ENCODE data around the gene PRSS57. TPM values are rescaled to one million over a fixed set of nuclear protein-coding genes. Genes with fewer than 3 reads are reported as not detected.

PRSS57 gene
- total RNA-seq, 1 experiment from 2014 or later, result not detected

DNA sequence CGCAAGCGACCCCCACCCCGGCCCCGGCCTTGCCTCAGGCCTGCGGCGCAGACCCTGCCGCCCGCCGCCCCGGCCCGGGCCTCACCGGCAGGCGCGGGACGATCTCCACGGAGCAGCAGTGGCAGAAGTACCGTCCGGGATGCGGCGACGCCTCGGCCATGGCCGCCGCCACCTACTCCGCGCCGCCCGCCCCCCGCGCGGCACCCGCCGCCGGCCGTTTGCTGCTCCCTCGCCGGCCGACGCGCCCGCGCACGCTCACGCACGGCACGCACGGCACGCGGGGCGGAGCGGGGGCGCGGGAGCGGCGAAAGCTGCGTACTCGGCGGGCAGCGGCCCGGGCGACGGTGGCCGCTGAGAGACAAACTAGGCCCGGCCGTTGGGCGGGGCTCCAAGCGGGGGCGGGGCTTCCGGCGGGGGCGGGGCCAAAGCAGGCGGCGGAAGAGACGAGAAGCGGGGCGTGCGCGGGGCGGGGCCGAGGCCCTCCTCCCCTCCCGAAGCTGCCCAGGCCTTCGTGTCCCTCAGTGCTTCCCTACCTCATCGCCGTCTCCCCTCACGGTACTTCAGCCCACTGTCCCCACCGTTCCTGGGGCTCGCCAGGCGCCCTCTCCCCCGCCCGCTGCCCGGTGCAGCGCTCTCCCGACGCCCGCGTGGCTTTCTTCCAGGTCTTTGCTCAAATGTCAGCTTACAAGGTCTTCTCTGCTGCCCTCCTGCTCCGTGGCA lies 32.1 kb downstream of the PRSS57 start, which contains the start of gene RNF126:
Gene RNF126 (minus strand): TSS at position 253 of the 720 bp plus-strand sequence. CDS start 93 bp downstream, at position 160.
- DNase-seq (ENCODE audit: low read depth, low spot score), result peak; percentile 87
- in situ Hi-C loops (cut with HindIII; ENCODE audit: low pct_unique_long_range_greater_than_20kb, low sequenced_read_pairs), result no loop called here

DNA sequence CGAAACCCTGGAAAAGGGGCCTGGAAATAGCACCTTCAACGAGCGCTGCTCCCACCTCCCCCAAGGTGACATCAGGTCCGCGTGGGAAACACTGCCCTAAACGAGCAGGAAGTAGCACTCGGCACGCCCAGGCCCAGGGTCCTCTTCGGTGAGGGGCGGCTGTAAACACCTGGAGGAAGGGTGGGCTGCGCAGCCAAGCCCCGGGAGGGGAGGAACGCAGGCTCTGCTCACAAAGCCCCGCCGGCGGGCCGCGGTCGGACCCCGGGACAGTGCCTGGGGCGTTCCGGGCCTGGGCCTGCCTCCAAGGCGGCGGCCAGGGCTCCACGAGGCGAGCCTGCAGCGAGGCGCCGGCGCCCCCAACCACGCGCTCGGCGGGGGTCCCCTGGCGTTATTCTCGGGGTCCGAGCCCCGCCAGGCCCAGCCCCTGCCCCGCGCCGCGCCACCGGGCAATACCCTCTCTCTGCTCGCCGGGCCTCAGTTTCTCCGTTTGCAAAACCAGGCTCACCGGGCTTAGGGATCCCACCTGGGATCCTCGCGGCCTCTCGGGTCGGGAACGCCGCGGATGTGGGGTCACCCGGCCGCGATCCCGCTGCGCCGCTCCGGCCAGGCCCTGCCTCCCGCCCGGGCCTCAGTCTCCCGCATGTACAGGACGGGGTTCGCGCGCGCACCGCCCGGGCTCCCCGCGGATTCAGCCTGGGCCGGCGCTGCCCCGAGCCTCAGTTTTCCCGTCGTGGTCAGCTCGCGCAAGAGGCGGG lies 32.9 kb downstream of the PRSS57 start:
- in situ Hi-C loops (cut with HindIII; ENCODE audit: low pct_unique_long_range_greater_than_20kb, low sequenced_read_pairs), result no loop called here
- peak; percentile 35 for DNase-seq (ENCODE audit: low read depth, low spot score)

DNA sequence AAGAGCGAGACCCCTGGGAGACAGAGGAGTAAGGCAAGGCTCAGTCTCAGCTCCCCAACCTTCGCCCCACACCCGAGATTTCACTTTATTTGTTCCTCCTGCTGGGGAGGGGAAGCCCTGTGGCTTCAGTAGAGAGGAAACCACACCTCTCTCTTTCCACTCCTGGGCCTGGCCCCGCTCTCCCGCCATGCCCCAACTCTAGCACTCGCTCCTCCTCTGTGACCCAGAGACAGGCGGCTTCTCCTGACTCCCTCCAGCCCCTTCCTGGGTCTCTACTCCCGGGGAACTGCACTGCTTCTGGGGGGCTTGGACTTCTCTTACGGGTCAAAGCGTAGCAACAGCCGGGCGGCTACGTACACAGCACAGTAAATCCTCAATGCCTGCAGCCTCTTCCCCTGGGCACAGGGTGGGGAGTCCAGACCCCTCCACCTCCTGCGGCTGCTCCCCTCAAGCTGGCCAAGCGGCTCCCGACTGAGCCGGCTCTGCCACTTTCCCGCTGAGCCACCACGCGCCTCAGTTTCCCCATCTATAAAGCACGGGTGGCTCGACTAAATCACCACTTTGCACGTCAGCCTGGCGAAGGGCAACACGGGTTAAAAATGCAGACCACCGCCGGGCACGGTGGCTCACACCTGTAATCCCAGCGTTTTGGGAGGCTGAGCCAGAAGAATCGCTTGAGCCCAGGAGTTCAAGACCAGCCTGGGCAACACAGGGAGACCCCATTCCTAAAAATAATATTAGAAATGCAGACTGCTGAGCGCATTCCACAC lies 33.6 kb downstream of the PRSS57 start:
- no peak for DNase-seq (ENCODE audit: low read depth, low spot score)
- in situ Hi-C loops (cut with HindIII; ENCODE audit: low pct_unique_long_range_greater_than_20kb, low sequenced_read_pairs), result no loop called here

DNA sequence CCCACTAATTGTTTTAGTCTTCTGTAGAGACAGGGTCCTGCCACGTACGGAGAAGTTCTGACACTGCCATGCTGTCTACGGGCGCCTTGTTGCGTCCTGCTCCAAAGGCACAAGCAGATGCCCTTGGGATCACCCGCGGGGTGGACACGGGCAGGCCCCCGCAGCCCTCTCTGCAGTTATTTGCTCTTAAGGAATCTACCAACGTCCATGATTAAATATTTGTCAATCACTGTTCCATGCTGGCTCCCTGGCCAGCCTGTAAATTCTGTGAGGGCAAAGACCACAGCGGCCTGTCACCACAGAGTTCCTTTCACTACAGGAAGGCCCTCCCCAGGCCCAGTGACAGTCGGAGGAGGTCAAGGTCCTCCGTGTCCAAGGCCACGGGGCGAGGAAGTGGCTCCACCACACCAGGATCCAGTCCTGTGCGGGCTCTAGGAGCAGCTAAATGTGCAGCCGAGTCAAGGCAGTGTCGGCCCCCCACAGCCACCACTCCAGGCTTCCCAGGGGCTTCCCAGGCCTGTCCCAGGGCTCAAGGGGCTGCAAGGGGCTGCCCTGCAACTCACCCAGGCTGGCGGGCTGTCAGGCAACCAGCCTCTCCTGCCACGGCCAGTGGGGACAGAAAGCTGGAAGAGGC lies 34.3 kb downstream of the PRSS57 start:
- DNase-seq (ENCODE audit: low read depth, low spot score), result no peak
- in situ Hi-C loops (cut with HindIII; ENCODE audit: low pct_unique_long_range_greater_than_20kb, low sequenced_read_pairs), result no loop called here

GRCh38 chr19:658916-659839 lies 36.1 kb downstream of the PRSS57 start:
- no peak for DNase-seq (ENCODE audit: low read depth, low spot score)
- in situ Hi-C loops (cut with HindIII; ENCODE audit: low pct_unique_long_range_greater_than_20kb, low sequenced_read_pairs), result no loop called here

DNA sequence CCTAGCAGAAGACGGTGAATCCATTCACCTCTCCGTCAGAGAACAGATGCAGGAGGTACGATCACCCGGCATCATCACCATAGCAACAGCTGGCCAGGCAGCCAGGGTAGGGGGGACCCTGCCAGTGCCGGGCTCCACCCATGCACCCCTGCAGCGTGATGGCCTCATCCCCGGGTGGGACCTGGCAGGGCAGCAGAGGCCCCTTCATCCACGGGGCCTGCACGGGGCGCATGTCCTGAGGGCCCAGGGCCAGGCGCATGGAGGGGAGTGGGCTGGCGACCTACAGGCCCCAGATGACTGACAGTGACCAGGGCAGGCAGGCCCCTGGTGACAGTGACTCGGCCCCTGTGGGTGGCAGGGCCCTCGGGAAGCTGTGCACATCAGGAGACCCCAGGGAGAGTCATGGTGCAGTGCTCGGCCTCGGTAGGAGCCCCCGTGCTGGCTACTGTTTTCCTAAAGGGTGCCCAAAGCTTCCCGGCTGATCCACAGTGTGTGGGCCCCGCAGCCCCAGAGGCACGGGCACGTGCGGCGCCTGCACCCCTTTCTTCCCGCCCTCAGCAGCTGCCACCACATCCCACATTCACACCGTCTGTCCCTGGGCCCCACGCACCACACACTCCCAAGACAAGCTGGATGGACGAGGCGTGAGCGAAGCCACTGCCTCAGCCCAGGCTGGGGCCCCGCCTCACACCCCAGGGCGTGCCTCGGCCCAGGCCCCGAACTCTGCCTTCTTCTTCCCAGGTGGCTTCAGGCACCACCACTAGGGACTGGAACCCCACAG lies 37.0 kb downstream of the PRSS57 start:
- in situ Hi-C loops (cut with HindIII; ENCODE audit: low pct_unique_long_range_greater_than_20kb, low sequenced_read_pairs), result no loop called here
- DNase-seq (ENCODE audit: low read depth, low spot score), result no peak

GRCh38 chr19:657611-658010 lies 37.6 kb downstream of the PRSS57 start:
- DNase-seq (ENCODE audit: low read depth, low spot score), result no peak
- in situ Hi-C loops (cut with HindIII; ENCODE audit: low pct_unique_long_range_greater_than_20kb, low sequenced_read_pairs), result no loop called here

GRCh38 chr19:656751-657559 lies 38.3 kb downstream of the PRSS57 start:
- no peak for DNase-seq (ENCODE audit: low read depth, low spot score)
- in situ Hi-C loops (cut with HindIII; ENCODE audit: low pct_unique_long_range_greater_than_20kb, low sequenced_read_pairs), result no loop called here

DNA sequence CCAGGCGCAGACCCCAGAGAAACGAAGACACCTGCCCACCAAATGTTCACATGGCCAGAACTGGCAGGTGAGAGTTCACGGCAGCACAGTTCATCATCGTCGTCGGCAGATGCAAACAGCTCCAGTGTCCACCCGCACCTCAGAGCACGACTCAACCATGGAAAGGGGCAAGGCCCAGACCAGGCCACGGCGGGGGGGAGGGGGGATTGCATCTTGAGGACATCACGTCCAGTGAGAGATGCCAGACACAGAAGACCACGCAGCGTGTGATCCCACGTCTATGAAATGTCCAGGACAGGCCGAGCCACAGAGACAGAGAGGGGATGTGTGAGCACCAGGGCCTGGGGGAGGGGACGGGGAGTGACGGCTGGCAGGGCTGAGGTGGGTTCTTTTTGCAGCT lies 39.6 kb downstream of the PRSS57 start:
- in situ Hi-C loops (cut with HindIII; ENCODE audit: low pct_unique_long_range_greater_than_20kb, low sequenced_read_pairs), result no loop called here
- no peak for DNase-seq (ENCODE audit: low read depth, low spot score)

DNA sequence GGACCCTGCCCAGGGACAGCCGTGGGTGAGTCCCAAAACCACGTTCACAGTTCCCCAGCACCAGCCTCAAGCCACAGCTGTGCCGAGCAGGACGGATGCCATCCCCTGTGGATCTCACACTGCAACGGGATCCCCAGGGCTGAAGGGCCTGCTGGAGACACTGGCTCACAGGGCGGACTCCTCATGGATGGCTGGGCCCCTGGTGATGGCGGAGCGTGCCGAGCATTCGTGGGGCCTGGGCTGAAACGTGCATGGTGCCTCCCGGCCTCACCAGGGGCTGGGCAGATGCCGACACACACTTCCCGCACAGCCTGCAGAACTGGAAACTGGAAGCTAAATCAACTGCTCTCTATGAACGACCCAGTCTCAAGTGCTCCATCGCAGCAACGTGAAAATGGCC lies 41.8 kb downstream of the PRSS57 start:
- no peak for DNase-seq (ENCODE audit: low read depth, low spot score)
- in situ Hi-C loops (cut with HindIII; ENCODE audit: low pct_unique_long_range_greater_than_20kb, low sequenced_read_pairs), result no loop called here

DNA sequence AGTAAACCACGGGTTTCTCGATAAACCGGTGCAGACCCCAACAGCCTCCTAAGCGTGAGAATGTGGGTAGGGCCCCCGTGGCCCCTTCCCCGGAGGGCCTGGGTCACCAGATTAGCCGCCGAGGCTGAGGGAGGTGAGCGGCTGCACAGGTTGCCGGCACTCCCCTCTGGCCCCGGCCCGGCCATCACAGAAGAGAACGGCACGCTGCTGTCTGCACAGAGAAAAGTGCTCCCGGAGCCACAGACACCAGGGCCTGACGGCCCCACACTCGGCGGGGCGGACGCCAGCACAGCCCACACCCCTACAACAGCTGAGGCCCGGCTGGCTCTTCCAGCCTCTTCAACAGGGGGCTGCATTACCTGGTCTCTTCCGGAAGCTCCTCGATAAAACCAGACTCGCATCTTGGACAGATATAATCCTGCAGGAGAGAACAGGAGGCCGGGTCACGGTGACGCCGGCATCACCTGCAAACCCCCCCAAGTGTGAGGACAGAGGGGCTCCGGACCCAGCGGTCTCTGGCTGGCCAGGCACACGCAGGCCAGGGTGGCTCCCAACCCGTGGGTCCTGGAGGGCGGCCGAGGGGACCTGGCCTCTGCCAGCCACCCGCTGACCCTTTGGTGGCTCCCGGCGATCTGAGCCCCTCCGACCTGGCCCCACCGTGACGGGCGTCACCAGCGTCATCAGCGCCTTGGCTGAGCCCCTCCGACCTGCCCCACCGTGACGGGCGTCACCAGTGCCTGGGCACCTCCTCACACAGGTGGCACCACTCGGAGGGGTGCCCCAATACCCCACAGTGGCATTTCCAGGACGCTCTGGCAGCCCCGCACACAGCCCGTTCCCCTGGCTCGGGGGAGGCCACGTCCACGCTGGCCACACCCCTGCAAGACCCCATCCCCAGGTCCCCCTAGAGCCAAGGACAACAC lies 42.5 kb downstream of the PRSS57 start:
- in situ Hi-C loops (cut with HindIII; ENCODE audit: low pct_unique_long_range_greater_than_20kb, low sequenced_read_pairs), result no loop called here
- no peak for DNase-seq (ENCODE audit: low read depth, low spot score)

GRCh38 chr19:651991-652390 lies 43.3 kb downstream of the PRSS57 start:
- in situ Hi-C loops (cut with HindIII; ENCODE audit: low pct_unique_long_range_greater_than_20kb, low sequenced_read_pairs), result no loop called here

GRCh38 chr19:651114-651818 lies 44.0 kb downstream of the PRSS57 start:
- in situ Hi-C loops (cut with HindIII; ENCODE audit: low pct_unique_long_range_greater_than_20kb, low sequenced_read_pairs), result no loop called here
- no peak for DNase-seq (ENCODE audit: low read depth, low spot score)

More at GRCh38 chr19:651991-652390, 43.3 kb downstream of the PRSS57 start:
- DNase-seq (ENCODE audit: low read depth, low spot score), result no peak

- in situ Hi-C loops (cut with HindIII; ENCODE audit: low pct_unique_long_range_greater_than_20kb, low sequenced_read_pairs), result no loop called here
- no peak for DNase-seq (ENCODE audit: low read depth, low spot score)
Measured at GRCh38 chr19:650121-650520, 45.1 kb downstream of the PRSS57 start.

Data from SK-MEL-5 (cell line).